ENCODE results near the gene GLYATL1B. TPM values are rescaled to one million over a fixed set of nuclear protein-coding genes. Genes with fewer than 3 reads are reported as not detected.
"Not testable (repeated sequence)": the region's sequence is repeated elsewhere in the genome, so short reads cannot be mapped to it uniquely, and the experiment has no call there.

The GLYATL1B gene
- polyA plus RNA-seq, 1 donor from 2014 or later, result not detected

GRCh38 chr11:59088162-59088561 is 2.1 kb downstream of the GLYATL1B start:
- Histone ChIP-seq H3K27ac (ENCODE audit: low read length) (no peak overlapping the region), H3K4me2 (ENCODE audit: low read length) (no peak overlapping the region), H3F3A (ENCODE audit: insufficient read depth, low read length, poor library complexity, severe bottlenecking) (no peaks in the 10 kb centered on the region), H3K27me3 (ENCODE audit: insufficient read depth, low read depth, low read length) (no peaks in the 10 kb centered on the region), H3K36me3 (ENCODE audit: insufficient read depth, low read length) (no peaks in the 10 kb centered on the region), H3K4me3 (ENCODE audit: low read length) (no peak overlapping the region), H3K9me3 (ENCODE audit: low read length) (no peaks in the 10 kb centered on the region), H3K79me2 (replicated peaks; ENCODE audit: insufficient read depth, low read length) (no peaks in the 10 kb centered on the region), H3K9ac (ENCODE audit: low read length) (no peak overlapping the region), H2AFZ (ENCODE audit: low read depth, low read length) (no peak overlapping the region), H3K9me2 (ENCODE audit: insufficient read depth, low read length) (no peaks in the 10 kb centered on the region), H4K20me1 (ENCODE audit: insufficient read depth) (no peaks in the 10 kb centered on the region)
- TF ChIP-seq POLR2AphosphoS5 (IDR thresholded peaks at IDR 0.05) (no peak), REST (IDR thresholded peaks at IDR 0.05; ENCODE audit: borderline replicate concordance) (no peak), EP300 (conservative IDR thresholded peaks at IDR 0.05; ENCODE audit: poor library complexity, severe bottlenecking) (no peak), EZH2 (IDR thresholded peaks at IDR 0.05; ENCODE audit: borderline replicate concordance, insufficient read depth, low read length, poor library complexity, severe bottlenecking) (no peak), TAF1 (IDR thresholded peaks at IDR 0.05; ENCODE audit: low read depth) (no peak), RAD21 (conservative IDR thresholded peaks at IDR 0.05) (no peak), CTCF (IDR thresholded peaks at IDR 0.05; ENCODE audit: poor library complexity, severe bottlenecking) (no peak), SMC3 (conservative IDR thresholded peaks at IDR 0.05; ENCODE audit: poor library complexity) (no peak), MXI1 (conservative IDR thresholded peaks at IDR 0.05; ENCODE audit: poor library complexity, severe bottlenecking) (no peak)

DNA sequence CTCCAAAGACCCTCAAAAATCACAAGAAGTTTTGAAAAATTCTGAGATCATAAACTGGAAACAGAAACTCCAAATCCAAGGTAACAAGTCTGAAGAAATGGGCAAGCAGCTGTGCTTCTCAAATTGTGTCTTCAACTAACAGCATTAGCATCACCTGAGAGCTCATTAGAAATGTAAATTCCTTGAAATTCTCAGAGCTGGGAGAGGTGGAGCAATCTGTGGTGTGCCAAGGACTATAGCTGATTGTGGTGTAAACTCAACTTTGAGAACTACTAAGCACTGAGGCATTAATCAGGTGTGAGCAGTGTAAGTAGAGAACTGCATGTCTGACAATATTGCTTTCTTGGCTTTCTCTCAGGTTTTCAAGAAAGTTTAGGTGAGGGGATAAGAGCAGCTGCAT is 7.5 kb downstream of the GLYATL1B start:
- not testable (repeated sequence) for H3K27ac ChIP-seq (ENCODE audit: low read length); H3K79me2 ChIP-seq (replicated peaks; ENCODE audit: insufficient read depth, low read length); H2AFZ ChIP-seq (ENCODE audit: low read depth, low read length); H3K4me2 ChIP-seq (ENCODE audit: low read length); H3K4me3 ChIP-seq (ENCODE audit: low read length); H3K36me3 ChIP-seq (ENCODE audit: insufficient read depth, low read length); H3K9me3 ChIP-seq (ENCODE audit: low read length); H3K9ac ChIP-seq (ENCODE audit: low read length); H3K27me3 ChIP-seq (ENCODE audit: insufficient read depth, low read depth, low read length); H3F3A ChIP-seq (ENCODE audit: insufficient read depth, low read length, poor library complexity, severe bottlenecking); H3K9me2 ChIP-seq (ENCODE audit: insufficient read depth, low read length); H4K20me1 ChIP-seq (ENCODE audit: insufficient read depth)

DNA sequence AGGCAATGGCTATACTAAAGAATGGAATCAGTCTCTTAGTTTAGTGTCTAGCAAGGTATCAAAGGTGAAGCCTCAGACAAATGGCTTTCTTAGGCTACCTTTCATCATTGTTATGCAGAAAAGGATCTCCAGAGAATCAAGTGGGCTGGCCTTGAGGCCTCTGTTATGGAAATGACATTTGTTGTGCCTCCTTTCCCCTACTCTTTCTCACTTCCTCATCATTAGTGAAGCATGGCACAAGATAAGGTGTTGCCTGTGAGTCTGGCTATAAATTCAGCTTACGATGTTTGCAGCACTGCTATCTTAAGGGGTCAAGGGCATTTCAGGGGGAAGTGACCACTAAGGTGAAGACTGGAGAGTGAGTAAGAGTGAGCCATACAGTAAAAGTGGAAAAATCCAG is 9.1 kb downstream of the GLYATL1B start:
- not testable (repeated sequence) for H3K79me2 ChIP-seq (replicated peaks; ENCODE audit: insufficient read depth, low read length); H3K4me3 ChIP-seq (ENCODE audit: low read length); H3K9me2 ChIP-seq (ENCODE audit: insufficient read depth, low read length); H3K9me3 ChIP-seq (ENCODE audit: low read length); H3K9ac ChIP-seq (ENCODE audit: low read length); H2AFZ ChIP-seq (ENCODE audit: low read depth, low read length); H3K36me3 ChIP-seq (ENCODE audit: insufficient read depth, low read length); H3K4me2 ChIP-seq (ENCODE audit: low read length); H3K27ac ChIP-seq (ENCODE audit: low read length); H3F3A ChIP-seq (ENCODE audit: insufficient read depth, low read length, poor library complexity, severe bottlenecking); H4K20me1 ChIP-seq (ENCODE audit: insufficient read depth); H3K27me3 ChIP-seq (ENCODE audit: insufficient read depth, low read depth, low read length)

DNA sequence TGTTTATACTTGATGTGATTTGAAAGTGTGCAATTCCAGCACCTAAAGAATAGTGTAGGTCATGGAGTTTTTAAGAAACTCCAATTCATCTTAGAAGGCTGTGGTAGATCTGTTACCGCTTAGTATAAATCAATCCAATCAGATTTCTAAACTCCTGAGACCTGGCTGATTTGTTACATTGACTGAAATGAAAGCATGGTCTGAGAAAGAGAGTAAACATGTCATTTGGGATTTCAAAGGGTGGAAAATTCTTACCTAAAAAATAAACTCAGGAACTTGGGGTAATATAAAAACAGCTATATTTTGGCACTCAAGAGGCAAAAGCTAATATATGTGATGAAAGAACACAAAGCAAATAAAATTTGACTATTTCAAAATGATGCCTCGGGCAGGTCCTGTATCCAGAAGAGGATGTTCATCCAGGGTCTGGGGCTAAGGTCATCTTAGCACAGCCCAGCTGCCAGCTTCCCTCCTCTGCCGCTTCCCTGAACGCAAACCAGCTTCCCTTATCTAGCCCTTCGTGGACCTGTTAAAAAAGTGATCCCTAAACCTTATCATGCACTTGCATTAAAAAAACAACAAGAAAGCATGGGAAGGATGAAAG is 10.0 kb downstream of the GLYATL1B start:
- H3K9ac ChIP-seq (ENCODE audit: low read length); H3K4me3 ChIP-seq (ENCODE audit: low read length); H3K27ac ChIP-seq (ENCODE audit: low read length); H3K79me2 ChIP-seq (replicated peaks; ENCODE audit: insufficient read depth, low read length); H3K36me3 ChIP-seq (ENCODE audit: insufficient read depth, low read length); H3K9me3 ChIP-seq (ENCODE audit: low read length); H3K27me3 ChIP-seq (ENCODE audit: insufficient read depth, low read depth, low read length); H3F3A ChIP-seq (ENCODE audit: insufficient read depth, low read length, poor library complexity, severe bottlenecking); H2AFZ ChIP-seq (ENCODE audit: low read depth, low read length); H3K9me2 ChIP-seq (ENCODE audit: insufficient read depth, low read length); H3K4me2 ChIP-seq (ENCODE audit: low read length); H4K20me1 ChIP-seq (ENCODE audit: insufficient read depth): not testable (repeated sequence)
